Suppressor macrophage treated with lipopolysaccharide for 4 hours (primary cell): ENCODE results near the gene ATG3.
"Not testable (repeated sequence)": the region's sequence is repeated elsewhere in the genome, so short reads cannot be mapped to it uniquely, and the experiment has no call there.

ENCODE experiments used
- DNase-seq: peaks from one replicate; pipeline ENCODE4 v3.0.0-alpha.2; 2020

Gene ATG3

DNA sequence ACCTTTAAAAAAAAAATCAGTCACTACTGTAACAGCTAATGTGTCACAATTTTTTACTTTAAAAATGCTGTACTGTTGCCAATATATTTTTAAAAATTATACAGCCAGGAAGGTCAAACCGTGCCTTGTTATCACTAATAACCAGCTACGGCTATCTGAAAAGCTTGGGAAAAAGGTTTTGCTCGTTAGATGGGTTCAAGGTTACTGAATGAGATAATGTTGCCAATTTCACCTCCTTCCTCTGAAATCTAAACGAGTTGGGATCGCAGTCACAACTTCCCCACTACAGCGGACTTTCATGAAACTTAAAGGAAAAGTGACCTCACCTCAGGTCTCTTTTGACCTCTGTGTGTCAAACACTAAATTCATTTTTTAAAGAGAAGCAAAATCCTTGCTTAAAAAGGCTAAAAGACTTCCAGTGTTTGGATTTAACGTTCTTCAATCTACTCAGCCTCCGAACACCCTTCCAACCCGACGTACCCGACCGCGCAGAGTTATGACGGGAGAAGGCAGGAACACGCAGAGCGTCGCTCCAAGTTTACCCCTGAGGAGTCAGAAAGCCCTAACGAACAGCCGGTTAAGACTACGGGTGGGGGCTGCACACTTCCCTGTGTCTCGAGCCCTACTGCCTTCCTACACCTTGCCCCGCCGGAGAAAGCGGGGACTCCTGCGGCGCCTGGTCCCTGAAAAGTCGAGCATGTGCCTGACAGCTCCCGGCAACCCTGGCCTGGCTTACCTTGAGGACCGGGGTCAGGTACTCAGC lies 860 bp downstream of the ATG3 start:
- peak; percentile 81 for DNase-seq

DNA sequence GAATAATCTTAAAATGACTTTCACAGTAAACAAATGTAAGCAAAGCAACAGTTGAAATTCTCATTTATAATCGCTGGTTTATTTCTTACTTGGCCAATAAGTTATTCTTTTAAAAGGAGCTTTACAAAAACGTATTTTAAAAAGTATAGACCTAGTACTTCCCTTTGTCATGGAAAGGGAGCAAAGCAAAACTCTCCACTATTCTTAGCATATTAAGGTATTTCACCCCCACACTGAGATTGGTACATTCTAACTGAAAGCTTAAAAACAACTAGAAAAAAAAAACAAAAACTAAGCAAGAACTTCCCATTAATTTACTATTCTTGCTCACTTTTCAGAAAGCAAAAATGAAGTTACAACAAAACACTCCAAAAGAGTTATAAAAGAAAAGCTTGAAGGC lies 1.5 kb downstream of the ATG3 start:
- DNase-seq: no peak

DNA sequence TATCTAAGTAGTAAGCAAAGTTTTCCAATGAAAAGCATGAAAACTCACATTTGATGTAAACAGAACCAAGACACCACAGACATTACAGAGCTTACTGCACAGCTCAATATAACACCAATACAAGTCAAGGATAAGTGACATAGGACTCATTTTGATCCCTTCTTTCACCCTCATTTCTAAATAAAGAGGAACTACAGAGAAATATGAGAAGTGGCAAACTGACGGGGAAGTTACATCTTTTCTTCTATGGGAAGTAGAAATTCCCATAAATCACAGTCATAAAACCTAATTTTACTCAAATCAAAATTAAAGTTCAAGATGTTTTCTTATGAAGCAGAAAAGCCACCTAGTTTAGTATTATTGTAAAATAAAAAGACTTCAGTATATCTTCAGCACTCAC lies 3.8 kb downstream of the ATG3 start:
- DNase-seq: peak; percentile 84

DNA sequence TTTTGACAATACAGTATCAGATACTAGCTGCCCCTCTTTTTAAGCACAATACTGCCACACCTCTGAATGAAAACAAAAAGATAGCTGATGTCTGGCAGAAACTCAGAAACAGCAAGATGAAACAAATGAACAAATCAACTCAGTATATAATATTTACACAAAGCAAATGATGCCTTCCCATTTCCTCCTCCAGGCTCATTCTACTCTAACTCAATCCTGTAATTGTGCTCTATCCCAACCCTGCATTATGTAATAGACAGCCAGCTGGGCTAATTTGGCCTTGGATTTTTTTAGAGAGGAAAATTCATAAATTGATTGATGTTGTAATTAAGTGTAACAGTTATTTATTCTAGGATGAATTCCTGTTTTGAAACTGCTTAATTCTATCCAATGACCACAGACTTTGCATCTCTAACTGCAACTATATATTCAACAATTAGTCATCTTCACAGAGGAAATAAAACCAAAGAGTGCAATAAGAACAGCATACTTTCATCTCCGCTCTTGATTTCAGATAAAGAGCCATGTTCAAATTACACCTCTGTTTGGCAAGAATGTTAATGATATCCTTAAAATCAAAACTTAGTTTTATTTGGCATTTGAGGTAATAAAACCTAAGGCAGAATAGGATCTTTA lies 6.1 kb downstream of the ATG3 start:
- peak; percentile 62 for DNase-seq

DNA sequence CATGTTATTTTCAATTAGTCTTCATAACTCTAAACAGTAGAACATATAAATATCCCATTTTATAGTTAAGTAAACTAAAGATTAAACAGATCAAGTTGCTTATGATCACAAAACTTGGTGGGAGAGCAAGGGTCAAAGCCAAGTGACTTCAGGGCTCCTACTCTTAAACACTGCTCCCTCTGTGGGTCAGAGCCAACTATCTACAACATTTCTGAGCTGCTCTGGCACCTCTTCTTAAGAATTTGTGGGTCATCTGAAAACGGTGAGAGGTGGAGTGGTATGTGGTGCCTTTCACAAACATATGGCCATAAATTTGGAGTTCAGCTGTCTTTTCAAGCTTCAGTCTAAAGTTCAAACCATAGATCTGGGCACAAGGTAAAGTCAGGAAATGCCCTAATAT lies 10.9 kb downstream of the ATG3 start:
- DNase-seq: no peak

DNA sequence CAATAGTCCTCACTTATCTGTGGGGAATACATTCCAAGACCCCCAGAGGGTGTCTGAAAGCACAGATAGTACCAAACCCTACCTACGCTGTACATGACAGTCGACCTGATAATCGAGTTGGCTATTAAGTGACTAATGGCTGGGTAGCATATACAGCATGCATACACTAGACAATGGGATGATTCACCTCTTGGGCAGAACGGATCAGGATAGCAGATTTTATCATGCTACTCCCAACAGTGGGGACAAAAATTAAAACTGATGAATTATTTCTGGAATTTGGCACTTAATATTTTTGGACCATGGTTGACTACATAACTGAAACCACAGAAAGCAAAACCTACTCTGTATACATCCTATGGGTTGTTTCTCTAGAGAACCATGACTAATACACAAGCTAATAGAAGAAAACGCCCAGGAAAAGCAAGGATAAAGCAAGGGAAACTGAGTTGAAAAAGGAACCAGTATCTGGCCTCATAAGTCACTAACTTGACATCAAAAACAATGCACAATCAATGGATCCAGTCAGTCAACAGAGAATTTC lies 15.5 kb downstream of the ATG3 start:
- DNase-seq: peak; percentile 41

DNA sequence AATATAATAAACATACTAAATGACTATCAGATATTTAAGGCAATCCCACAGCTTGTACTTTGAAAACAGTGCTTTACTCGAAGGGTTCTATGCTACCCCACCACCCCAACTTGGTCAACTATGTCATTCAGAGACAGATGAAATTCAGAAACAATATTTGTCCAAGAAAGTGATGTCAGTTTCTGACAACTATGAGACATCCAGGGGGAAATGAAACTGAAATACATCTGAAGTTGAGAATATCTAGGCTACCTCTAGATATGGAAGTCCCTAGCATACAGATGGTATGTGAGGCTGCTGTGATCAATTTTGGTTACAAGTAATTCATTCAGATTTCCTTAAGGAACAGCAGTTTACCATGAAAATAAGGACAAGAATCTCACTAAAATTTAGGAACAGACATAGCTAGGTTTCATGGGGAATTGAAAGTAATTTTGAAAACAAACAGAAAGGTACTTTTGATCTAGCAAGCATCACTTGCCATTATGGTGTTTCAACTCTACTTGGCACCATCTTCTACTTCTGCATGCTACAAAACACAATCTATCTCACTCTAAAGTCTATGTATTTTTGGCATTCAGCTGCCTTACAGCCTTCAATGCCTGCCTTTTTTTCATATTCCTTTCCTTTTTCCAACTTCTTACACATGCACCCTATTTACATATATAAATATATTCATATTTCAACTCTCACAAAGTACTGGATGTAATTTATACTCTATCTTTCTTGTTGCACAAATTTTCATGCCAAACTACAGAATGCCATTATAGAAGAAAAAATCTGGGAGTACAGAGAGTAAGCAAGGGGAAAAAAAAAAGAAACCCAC lies 21.7 kb downstream of the ATG3 start:
- peak; percentile 78 for DNase-seq

DNA sequence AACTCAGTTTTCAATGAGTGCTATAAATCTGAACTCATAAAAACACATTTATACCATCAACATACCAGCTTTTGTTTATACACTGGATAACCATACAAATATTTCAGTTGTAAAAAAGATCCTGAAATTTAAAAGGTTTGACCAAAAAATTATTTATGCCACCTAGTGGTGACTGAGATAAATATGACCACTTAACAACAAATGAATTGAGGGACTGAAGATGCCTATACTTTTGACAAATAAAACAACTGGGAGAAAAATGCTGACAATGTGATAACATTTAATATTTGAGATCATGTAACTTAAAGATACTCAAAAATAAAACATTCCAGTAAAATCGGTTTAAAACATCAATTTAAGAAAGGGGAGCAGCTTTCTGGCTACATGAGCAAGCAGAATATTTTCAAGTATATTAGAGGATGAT lies 30.4 kb downstream of the ATG3 start:
- DNase-seq: peak; percentile 61

DNA sequence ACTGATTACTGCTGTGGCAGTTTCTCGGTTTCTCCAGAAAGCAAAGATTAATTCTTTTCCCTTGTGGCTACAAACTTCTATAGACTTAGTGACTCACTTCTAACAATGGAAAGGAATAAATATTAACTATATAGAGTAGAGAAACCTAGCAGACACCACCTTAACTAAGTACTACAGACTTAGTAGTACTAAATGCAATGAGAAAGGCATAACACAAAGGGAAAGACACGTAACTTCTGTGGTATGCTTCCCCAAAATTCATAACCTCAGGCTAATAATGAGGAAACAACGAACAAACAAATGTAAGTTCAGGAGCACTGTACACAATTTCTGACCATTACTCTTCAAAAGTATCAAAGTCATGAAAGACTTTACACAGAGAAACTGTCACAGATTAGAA lies 31.2 kb downstream of the ATG3 start:
- DNase-seq: no peak

DNA sequence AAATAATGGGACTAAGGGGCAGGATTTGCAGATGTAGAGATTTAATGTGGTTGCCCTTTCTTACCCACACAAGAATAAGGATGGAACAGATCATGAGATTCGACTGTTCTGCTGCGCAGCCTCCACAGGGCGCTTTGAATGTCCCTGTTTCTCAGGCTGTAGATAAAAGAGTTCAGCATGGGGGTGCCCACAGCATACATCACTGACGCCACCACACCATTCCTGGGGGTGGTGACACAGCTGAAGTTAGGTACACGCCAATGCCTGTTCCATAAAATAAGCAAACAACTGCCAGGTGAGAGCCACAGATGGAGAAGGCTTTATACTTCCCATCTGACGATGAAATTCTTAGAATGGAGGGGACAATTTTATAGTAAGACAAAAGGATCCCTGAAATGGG lies 37.6 kb downstream of the ATG3 start:
- not testable (repeated sequence) for DNase-seq

DNA sequence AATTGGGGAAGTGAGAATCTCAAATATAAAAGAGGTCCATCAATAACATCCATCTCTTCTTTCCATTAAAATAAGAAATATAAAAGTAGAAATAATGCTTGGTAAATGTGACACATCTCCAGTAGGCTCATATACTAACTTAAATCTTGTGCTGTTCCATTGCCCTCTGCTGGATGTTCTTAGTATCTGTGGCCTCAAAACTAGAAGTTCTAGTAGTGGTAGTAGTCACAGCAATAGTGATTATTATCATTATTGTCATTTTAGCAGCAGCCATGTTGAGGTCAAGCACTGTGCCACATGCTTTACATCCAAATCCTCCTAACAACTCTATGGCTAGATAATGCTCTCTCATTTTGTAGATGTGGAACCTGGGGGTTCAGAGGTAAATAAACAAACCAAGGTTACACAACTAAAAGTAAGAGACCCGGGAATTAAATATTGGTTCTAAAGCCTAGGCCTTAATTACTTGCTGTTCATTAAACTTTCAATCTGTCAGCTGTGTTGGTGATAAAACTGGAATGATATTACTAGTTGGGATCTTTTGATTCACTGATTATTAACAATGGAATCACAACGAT lies 42.2 kb downstream of the ATG3 start:
- peak; percentile 68 for DNase-seq

DNA sequence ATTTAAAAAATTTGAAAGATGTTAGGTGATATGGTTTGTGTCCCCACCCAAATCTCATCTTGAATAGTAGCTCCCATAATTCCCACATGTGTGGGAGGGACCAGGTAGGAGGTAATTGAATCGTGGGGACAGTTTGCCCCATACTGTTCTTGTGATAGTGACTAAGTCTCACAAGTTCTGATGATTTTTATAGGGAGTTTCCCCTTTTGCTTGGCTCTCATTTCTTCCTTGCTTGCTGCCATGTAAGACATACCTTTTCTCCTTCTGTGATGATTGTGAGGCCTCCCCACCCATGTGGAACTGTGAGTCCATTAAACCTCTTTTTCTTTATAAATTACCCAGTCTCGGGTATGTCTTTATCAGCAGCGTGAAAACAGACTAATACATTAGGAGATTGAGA lies 42.8 kb downstream of the ATG3 start:
- peak; percentile 32 for DNase-seq

DNA sequence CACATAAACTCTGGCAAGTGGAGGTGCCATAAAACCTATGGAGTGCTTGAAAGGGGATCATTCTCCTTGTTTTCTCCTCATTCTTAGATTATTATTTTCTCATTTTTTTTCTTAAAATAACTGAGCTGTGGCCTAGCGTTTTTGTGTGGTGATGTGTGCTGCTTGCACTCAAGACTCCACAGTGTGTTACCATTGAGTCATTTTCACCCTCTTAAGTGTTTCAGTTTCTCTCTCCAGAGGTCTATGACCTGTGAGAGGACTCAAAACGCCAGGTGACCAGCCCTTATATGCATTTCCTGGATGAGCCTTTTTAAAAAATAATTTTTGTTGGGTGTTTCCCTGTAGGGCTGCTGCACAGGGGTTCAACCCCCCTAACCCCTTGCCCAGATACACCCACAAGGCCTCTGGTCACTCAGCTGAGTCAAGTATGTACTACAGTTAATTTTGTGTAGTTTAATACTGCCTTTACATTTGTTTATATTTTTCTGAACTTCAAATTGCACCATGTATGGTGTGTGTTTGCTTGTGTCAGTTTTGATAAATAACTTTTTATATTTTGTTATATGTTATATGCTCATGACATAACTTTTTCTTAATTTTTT lies 47.1 kb downstream of the ATG3 start:
- DNase-seq: no peak

DNA sequence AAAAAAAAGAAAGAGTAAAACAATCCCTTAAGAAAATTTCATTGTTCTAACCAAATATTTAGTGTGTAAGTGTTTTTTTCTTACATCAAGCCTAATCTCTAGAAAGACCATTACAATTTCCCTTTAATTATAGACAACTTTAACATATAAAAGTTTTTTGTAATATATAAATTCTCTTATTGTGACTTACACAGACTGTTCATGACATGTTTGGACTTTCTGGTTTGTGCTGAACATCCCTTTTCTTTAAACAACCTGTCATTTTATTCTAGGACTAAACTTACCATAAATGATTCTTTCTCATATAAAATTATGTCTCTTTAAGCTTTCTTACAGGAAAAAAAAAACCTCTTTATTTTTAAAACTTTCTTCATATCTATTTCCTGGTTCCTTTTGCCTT lies 49.4 kb downstream of the ATG3 start:
- no peak for DNase-seq

DNA sequence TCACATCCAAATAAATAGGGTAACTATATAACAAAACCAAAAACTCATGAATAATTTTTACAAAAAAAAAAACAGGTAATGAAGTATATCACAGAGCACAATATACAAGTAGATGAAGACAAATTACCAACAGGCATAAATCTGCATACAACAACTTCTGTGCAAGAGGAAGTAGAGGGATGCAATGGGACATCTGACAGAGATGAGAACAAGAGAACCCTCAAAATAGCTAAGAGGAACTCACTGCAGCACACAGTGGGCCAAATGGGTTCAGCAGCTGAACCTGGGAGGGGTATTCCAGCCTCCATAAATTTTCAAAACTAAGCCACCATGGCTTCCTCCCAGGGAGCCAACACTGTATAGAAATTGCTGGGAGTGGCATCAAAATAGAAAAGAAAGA lies 52.9 kb downstream of the ATG3 start:
- no peak for DNase-seq

DNA sequence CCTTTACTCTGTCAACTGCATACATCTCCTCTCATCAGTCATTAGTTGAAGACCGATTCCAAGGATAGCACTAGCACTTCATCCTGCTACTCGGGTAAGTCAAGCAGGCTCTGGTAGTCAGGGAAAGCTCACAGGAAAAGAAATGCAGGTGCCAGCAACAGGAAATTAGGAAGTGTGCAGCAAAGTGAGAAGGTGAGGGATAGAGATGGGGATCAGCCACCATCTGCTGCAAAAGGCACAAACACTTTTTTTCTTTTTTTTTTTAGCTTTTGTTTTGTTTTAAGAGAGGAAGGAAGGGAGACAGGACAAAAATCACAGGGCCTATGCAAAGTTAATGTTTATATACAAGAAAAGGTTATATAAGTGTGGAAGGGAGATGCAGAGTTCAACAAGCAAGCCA lies 53.5 kb downstream of the ATG3 start:
- no peak for DNase-seq

DNA sequence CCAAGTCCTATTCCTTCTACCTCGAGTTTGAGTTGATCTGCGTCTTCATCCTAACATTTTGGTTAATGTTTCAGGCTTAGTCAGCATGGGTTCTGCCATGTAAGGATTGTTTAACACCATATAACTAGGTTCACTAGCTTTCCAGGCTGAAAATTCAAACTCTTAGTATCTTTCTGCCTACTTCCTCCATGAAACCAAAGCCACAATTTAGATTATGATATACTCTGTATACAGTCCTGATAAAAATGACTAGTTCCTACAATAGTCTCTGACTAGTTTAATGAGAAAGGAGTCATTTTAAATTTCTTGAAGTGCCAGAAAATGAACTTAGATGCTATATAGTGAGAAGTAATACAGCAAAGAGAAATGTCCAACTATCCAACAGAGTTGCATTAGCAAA lies 55.9 kb downstream of the ATG3 start:
- DNase-seq: no peak

DNA sequence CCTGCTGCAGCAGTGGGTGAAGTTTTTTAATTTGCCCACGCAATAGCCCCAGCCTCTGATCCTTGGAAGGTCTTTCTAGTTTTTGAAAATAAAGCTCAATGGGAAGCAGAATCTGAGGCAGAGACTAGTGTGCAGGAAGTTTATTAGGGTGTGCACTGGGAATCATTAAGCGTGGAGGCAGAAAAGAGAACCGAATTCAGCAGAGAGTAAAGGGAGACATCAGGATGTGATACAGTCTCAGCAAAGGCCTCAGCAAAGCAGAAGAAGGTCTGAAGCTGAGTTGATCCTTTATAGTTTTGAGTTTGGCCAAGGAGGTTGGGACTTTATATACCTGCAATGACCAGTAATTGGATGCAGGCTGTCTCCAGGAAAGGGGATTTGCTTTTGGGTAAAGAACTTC lies 57.6 kb downstream of the ATG3 start:
- DNase-seq: no peak

DNA sequence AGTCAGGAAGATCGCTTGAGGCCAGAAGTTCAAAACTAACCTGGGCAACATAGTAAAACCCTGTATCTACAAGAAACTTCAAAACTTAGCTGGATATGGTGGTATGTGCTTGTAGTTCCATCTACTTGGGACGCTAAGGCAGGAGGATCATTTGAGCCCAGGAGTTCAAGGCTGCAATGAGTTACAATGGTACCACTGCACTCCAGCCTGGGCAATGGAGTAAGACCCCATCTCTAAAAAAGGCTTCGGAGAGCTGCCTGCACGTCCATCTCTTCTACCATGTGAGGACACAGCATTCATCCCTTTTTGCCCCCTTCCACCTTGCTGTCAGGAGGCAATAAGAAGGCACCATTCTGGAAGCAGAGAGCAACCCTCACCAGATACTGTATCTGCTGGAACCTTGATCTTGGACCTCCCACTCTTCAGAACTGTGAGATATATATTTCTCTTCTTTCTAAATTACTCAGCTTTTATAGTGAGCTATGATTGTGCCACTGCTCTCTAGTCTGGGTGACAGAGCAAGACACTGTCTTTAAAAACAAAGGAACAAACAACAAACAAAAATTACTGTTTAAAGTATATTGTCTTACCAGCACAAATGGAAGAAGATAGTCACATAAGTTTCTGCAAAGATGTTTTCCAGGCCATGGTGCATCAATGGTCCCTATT lies 58.3 kb downstream of the ATG3 start:
- no peak for DNase-seq

DNA sequence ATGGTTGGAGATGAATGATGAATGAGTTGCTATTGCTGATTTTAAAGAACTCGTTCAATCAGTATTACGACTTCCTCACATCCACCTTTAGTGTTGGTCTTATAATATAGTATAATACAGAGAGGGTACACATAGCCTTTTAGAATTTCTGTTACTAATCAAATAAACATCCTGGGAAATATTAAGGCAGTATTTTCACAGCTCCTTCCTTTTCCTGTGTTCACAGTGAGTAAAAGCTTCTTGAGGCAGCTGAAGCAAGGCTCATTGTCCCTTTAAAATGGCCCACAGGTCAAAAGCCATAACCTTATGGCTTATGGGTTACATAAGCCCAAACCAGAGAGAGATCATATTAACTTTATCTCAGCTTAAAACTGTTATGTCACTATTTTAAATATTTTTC lies 61.1 kb downstream of the ATG3 start:
- no peak for DNase-seq

DNA sequence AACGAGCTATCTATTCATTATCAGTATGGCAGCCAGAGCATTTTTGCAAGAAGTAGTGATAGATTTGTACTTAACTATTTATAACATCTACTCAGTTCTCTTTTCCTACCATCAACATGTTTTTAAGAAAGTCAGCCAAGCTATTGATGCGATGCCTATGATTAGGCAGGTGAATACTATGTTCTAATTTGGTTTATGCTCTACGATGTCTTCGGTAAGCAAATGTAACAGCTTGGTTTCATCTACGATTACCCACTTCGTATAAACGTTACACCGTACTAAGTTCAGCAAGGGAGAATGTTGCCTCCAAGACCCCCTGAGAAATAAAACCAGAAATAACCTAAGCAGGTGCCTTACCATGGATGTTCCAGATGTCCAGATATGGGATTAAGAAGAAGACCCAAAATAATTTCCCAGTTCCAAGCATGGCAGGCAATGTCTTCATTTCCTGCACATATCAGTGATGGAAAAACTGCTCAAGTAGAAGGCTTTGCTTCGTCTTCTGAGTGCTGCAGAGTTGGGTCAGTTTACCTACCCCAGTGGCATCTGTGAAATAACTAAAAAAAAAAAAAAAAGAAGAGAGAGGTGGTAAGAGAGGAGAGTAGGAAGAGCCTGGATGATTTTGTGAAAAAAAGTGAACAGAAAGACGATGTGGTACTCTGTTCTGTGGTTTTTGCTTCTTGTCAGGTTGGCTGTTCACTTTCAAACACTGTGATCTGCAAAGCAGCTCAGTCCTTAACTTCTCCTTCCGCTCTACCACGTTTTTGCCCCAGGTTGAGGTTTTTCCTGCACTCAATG lies 62.6 kb downstream of the ATG3 start, which contains the start of gene BTLA:
Gene BTLA, minus strand, starts transcription at position 559 of the 798 bp plus-strand sequence. Its CDS starts 114 bp downstream, at position 445.
- DNase-seq: no peak
